GM10266 (cell line): ENCODE results near the gene SCGB1A1.
"Not testable (repeated sequence)": the region's sequence is repeated elsewhere in the genome, so short reads cannot be mapped to it uniquely, and the experiment has no call there.

Experiments used
- DNase-seq: peaks from one replicate; pipeline ENCODE4 v3.0.0; 2012; ENCODE audit errors: extremely low spot score
- CTCF ChIP-seq: IDR thresholded peaks from 2 replicates; pipeline ENCODE4 v1.5.1; 2012; ENCODE audit warnings: mild to moderate bottlenecking, low read depth; ENCODE audit not compliant: control insufficient read depth, insufficient read depth; ENCODE audit errors: missing control alignments

The SCGB1A1 gene

GRCh38 chr11:62443390-62444235 lies 24.8 kb downstream of the SCGB1A1 start:
- no peak for TF ChIP-seq CTCF
- no peak for DNase-seq

GRCh38 chr11:62444236-62444833 lies 25.5 kb downstream of the SCGB1A1 start:
- TF ChIP-seq CTCF, result no peak
- DNase-seq, result peak; percentile 46

GRCh38 chr11:62444835-62445234 lies 26.0 kb downstream of the SCGB1A1 start:
- DNase-seq, result no peak

GRCh38 chr11:62445314-62445740 lies 26.5 kb downstream of the SCGB1A1 start:
- no peak for TF ChIP-seq CTCF
- DNase-seq, result no peak

More at GRCh38 chr11:62444835-62445234, 26.0 kb downstream of the SCGB1A1 start:
- TF ChIP-seq CTCF, result no peak

- no peak for DNase-seq
- no peak for TF ChIP-seq CTCF
Measured at GRCh38 chr11:62446091-62446490, 27.3 kb downstream of the SCGB1A1 start.

- no peak for TF ChIP-seq CTCF
- DNase-seq, result no peak
Measured at GRCh38 chr11:62449451-62449851, 30.6 kb downstream of the SCGB1A1 start.

GRCh38 chr11:62449912-62450311 lies 31.1 kb downstream of the SCGB1A1 start:
- DNase-seq, result not testable (repeated sequence)
